ENCODE results near the gene BABAM2. TPM values are rescaled to one million over a fixed set of nuclear protein-coding genes. Genes with fewer than 3 reads are reported as not detected.
"Not testable (repeated sequence)": the region's sequence is repeated elsewhere in the genome, so short reads cannot be mapped to it uniquely, and the experiment has no call there.

The BABAM2 gene
- polyA plus RNA-seq, 4 donors: 30.1 to 59.3 (median 55.6) TPM

- DNase-seq (ENCODE audit: low read depth in 4 of 4, low spot score in 3 of 4): no peak
Observed at GRCh38 chr2:28362991-28363521, 472.5 kb downstream of the BABAM2 start.

- DNase-seq (ENCODE audit: low read depth in 4 of 4, low spot score in 3 of 4): no peak
Observed at GRCh38 chr2:28363686-28364280, 473.3 kb downstream of the BABAM2 start.

- DNase-seq (ENCODE audit: low read depth in 4 of 4, low spot score in 3 of 4): no peak
Observed at GRCh38 chr2:28364610-28365009, 474.1 kb downstream of the BABAM2 start.

GRCh38 chr2:28365158-28365557, 474.6 kb downstream of the BABAM2 start:
- no peak for DNase-seq (ENCODE audit: low read depth in 4 of 4, low spot score in 3 of 4)

- DNase-seq (ENCODE audit: low read depth in 4 of 4, low spot score in 3 of 4): no peak
Observed at GRCh38 chr2:28366149-28366495, 475.6 kb downstream of the BABAM2 start.

- DNase-seq (ENCODE audit: low read depth in 4 of 4, low spot score in 3 of 4): no peak
Observed at GRCh38 chr2:28366496-28367282, 476.2 kb downstream of the BABAM2 start.

- no peak for DNase-seq (ENCODE audit: low read depth in 4 of 4, low spot score in 3 of 4)
Observed at GRCh38 chr2:28367667-28368356, 477.3 kb downstream of the BABAM2 start.

- no peak for DNase-seq (ENCODE audit: low read depth in 4 of 4, low spot score in 3 of 4)
Observed at GRCh38 chr2:28368357-28368798, 477.8 kb downstream of the BABAM2 start.

GRCh38 chr2:28369358-28369757, 478.8 kb downstream of the BABAM2 start:
- no peak for DNase-seq (ENCODE audit: low read depth in 4 of 4, low spot score in 3 of 4)

GRCh38 chr2:28370354-28370753, 479.8 kb downstream of the BABAM2 start:
- no peak for DNase-seq (ENCODE audit: low read depth in 4 of 4, low spot score in 3 of 4)

GRCh38 chr2:28371728-28372127, 481.2 kb downstream of the BABAM2 start:
- not testable (repeated sequence) for DNase-seq (ENCODE audit: low read depth in 4 of 4, low spot score in 3 of 4)

- no peak for DNase-seq (ENCODE audit: low read depth in 4 of 4, low spot score in 3 of 4)
Observed at GRCh38 chr2:28373854-28374253, 483.3 kb downstream of the BABAM2 start.

- DNase-seq (ENCODE audit: low read depth in 4 of 4, low spot score in 3 of 4): no peak
Observed at GRCh38 chr2:28374331-28374730, 483.8 kb downstream of the BABAM2 start.

GRCh38 chr2:28375236-28375635, 484.7 kb downstream of the BABAM2 start:
- no peak for DNase-seq (ENCODE audit: low read depth in 4 of 4, low spot score in 3 of 4)

GRCh38 chr2:28375742-28376631, 485.5 kb downstream of the BABAM2 start:
- no peak for DNase-seq (ENCODE audit: low read depth in 4 of 4, low spot score in 3 of 4)

- no peak for DNase-seq (ENCODE audit: low read depth in 4 of 4, low spot score in 3 of 4)
Observed at GRCh38 chr2:28377195-28377816, 486.8 kb downstream of the BABAM2 start.

- DNase-seq (ENCODE audit: low read depth in 4 of 4, low spot score in 3 of 4): no peak
Observed at GRCh38 chr2:28377984-28378678, 487.6 kb downstream of the BABAM2 start.

GRCh38 chr2:28378679-28379584, 488.4 kb downstream of the BABAM2 start:
- DNase-seq (ENCODE audit: low read depth in 4 of 4, low spot score in 3 of 4): no peak

Measured in left renal pelvis (tissue), 4 donors.